Left lung (tissue), 10 donors: Measurements from ENCODE around the gene UNC13A. TPM values are rescaled to one million over a fixed set of nuclear protein-coding genes. Genes with fewer than 3 reads are reported as not detected.
"Not testable (repeated sequence)": the region's sequence is repeated elsewhere in the genome, so short reads cannot be mapped to it uniquely, and the experiment has no call there.

ENCODE experiments used
- ATAC-seq: fragments of 200-7000 bp; cut with Tn5 transposase; one replicate; pipeline ENCODE4 v1.9.1; 2020; ENCODE audit warnings: moderate library complexity
- DNase-seq, 4 donors: peaks; one replicate each; pipeline ENCODE4 v3.0.0-alpha.2; 2013 to 2020
- H3K27ac ChIP-seq, 2 donors: fragments of 200-600 bp; sonication (generic) in 1 of 2; one replicate each; pipeline versions ENCODE4 v1.5.0 to v1.8.0; 2020 to 2021
- H3K27me3 ChIP-seq, 2 donors: fragments of 200-600 bp; sonication (generic) in 1 of 2; one replicate each; pipeline versions ENCODE4 v1.5.0 to v1.8.0; 2020 to 2021
- H3K36me3 ChIP-seq, 2 donors: fragments of 200-600 bp; sonication (generic) in 1 of 2; one replicate each; pipeline versions ENCODE4 v1.5.0 to v1.8.0; 2020 to 2021
- H3K4me1 ChIP-seq, 2 donors: fragments of 200-600 bp; one replicate each; pipeline ENCODE4 v1.8.0; 2021
- H3K4me3 ChIP-seq, 2 donors: fragments of 200-600 bp; sonication (generic) in 1 of 2; one replicate each; pipeline versions ENCODE4 v1.5.0 to v1.8.0; 2020 to 2021; ENCODE audit warnings: mild to moderate bottlenecking in 1 of 2
- H3K9me3 ChIP-seq, 2 donors: fragments of 200-600 bp; sonication (generic) in 1 of 2; one replicate each; pipeline versions ENCODE4 v1.5.0 to v1.8.0; 2020 to 2021
- CTCF ChIP-seq, 2 donors: fragments of 200-600 bp; sonication (generic) in 1 of 2; IDR thresholded peaks; one replicate each; pipeline versions ENCODE4 v1.5.0 to v1.8.0; 2021; ENCODE audit warnings: antibody characterized with exemption in 2 of 2
- intact Hi-C, 2 donors: fragments of 100-400 bp; cut with DNase I; formaldehyde crosslinking; loops; one replicate each; pipeline versions ENCODE4 v1.11.2 to v1.14.2; 2022
- polyA plus RNA-seq, 6 donors: library from polyadenylated mRNA; unstranded; fragments of 120-200 nt; gene quantifications; one replicate each; pipeline ENCODE4 v1.2.1, GENCODE V29; 2013; ENCODE audit not compliant: insufficient read length in 6 of 6
- total RNA-seq, 2 donors: library from RNA; stranded (reverse); fragmentation: NEBNext Ultra II Directional; extraction: Animal tissue kit (Norgen Biotek cat#: 25700); gene quantifications; one replicate each; pipeline ENCODE4 v1.2.1, GENCODE V29; 2021
- donor health status: DM: no; HTN: yes; CAD: no.
- donor health status: DM: no; HTN: no; CAD: no.

The UNC13A gene
- total and polyA plus RNA-seq, 8 donors: 0.15 to 0.98 (median 0.56) TPM

- H3K27me3 ChIP-seq: no peaks in the 10 kb centered on the region
- no peaks in the 10 kb centered on the region for H3K9me3 ChIP-seq
- peak; percentile 95 to 100 (median 98) for DNase-seq
- H3K4me1 ChIP-seq: peaks cover 8 to 56% of the 10 kb centered on the region in 2 donors
- ATAC-seq: peak; percentile 96
- no peak for TF ChIP-seq CTCF (IDR thresholded peaks at IDR 0.05)
- H3K27ac ChIP-seq: peak within 1 kb of the TSS; percentile 78 to 91
- intact Hi-C loops: no loop called here
- peaks cover 0 to 27% of the 10 kb centered on the region in 2 donors for H3K36me3 ChIP-seq
- peak within 1 kb of the TSS; percentile 94 to 99 for H3K4me3 ChIP-seq
These were observed 132.7 kb downstream of the UNC13A start, which contains the start of gene COLGALT1 for GRCh38 chr19:17555480-17555928. COLGALT1 (plus strand) TSS chr19:17555649; CDS start chr19:17555714, 65 bp downstream.

GRCh38 chr19:17554968-17555479 is 133.1 kb downstream of the UNC13A start:
- Histone ChIP-seq H3K27ac (peak overlapping the region; percentile 78 to 91), H3K4me3 (peak overlapping the region; percentile 94 to 99), H3K4me1 (peaks cover 8 to 51% of the 10 kb centered on the region in 2 donors), H3K27me3 (no peaks in the 10 kb centered on the region), H3K36me3 (peaks cover 0 to 22% of the 10 kb centered on the region in 2 donors), H3K9me3 (no peaks in the 10 kb centered on the region)
- intact Hi-C loops: no loop called here
- DNase-seq (no peak), ATAC-seq (no peak)
- TF ChIP-seq CTCF (IDR thresholded peaks at IDR 0.05): no peak

- Histone ChIP-seq H3K4me1 (peaks cover 8 to 36% of the 10 kb centered on the region in 2 donors), H3K4me3 (no peak overlapping the region), H3K36me3 (peaks cover 0 to 7% of the 10 kb centered on the region in 2 donors), H3K27me3 (no peaks in the 10 kb centered on the region), H3K9me3 (no peaks in the 10 kb centered on the region), H3K27ac (peak overlapping the region; percentile 50 to 55)
- intact Hi-C loops: no loop called here
- peak in 3 of 4 donors; percentile 54 to 91 (median 78) for DNase-seq
- TF ChIP-seq CTCF (IDR thresholded peaks at IDR 0.05): no peak
- ATAC-seq: no peak
These were observed 134.9 kb downstream of the UNC13A start for GRCh38 chr19:17553256-17553655.

- H3K36me3 ChIP-seq, H3K4me3 ChIP-seq, intact Hi-C loops, H3K9me3 ChIP-seq, DNase-seq, ATAC-seq, H3K27me3 ChIP-seq: not testable (repeated sequence)
- H3K4me1 ChIP-seq: peaks cover 8 to 32% of the 10 kb centered on the region in 2 donors
- peak overlapping the region in 1 of 2 donors; percentile 50 for H3K27ac ChIP-seq
These were observed 135.4 kb downstream of the UNC13A start for GRCh38 chr19:17552735-17553134.

Other genes with a start within 250 kb of the UNC13A start
- not detected for gene TMEM221, start 239.7 kb downstream of the UNC13A start, total RNA-seq
- 1 to 10 TPM; 1.6 to 2.6 (median 2.0) TPM for gene TMEM221, start 239.7 kb downstream of the UNC13A start, polyA plus RNA-seq
- not detected for gene NXNL1, start 227.4 kb downstream of the UNC13A start, total RNA-seq
- under 1 TPM in 1 of 6 donors, not detected in 5; 0.28 TPM for gene NXNL1, start 227.4 kb downstream of the UNC13A start, polyA plus RNA-seq
- 10 to 100 TPM; 16.9 to 21.9 TPM for gene SLC27A1, start 217.8 kb downstream of the UNC13A start, total RNA-seq
- 10 to 100 TPM; 21.0 to 28.1 (median 26.4) TPM for gene SLC27A1, start 217.8 kb downstream of the UNC13A start, polyA plus RNA-seq
- 10 to 100 TPM; 78.2 to 85.4 TPM for gene PGLS, start 176.7 kb downstream of the UNC13A start, total RNA-seq
- 10 to 100 TPM; 58.0 to 86.5 (median 69.2) TPM for gene PGLS, start 176.7 kb downstream of the UNC13A start, polyA plus RNA-seq
- gene COLGALT1, start 132.7 kb downstream of the UNC13A start, total RNA-seq: 100 to 1,000 TPM; 107 to 170 TPM
- 10 to 100 TPM; 57.0 to 71.2 (median 62.4) TPM for gene COLGALT1, start 132.7 kb downstream of the UNC13A start, polyA plus RNA-seq
- gene MAP1S, start 31.1 kb upstream of the UNC13A start, total RNA-seq: 10 to 100 TPM; 65.1 to 82.2 TPM
- 10 to 100 TPM; 28.3 to 37.0 (median 31.5) TPM for gene MAP1S, start 31.1 kb upstream of the UNC13A start, polyA plus RNA-seq
- gene FCHO1, start 63.1 kb upstream of the UNC13A start, total RNA-seq: 10 to 100 TPM in 1 of 2 donors, 1 to 10 TPM in 1; 3.0 to 12.7 TPM
- gene FCHO1, start 63.1 kb upstream of the UNC13A start, polyA plus RNA-seq: 1 to 10 TPM in 4 of 6 donors, under 1 TPM in 2; 0.54 to 1.7 (median 1.2) TPM
- gene B3GNT3, start 106.8 kb upstream of the UNC13A start, total RNA-seq: 1 to 10 TPM; 2.1 to 5.2 TPM
- gene B3GNT3, start 106.8 kb upstream of the UNC13A start, polyA plus RNA-seq: under 1 TPM in 2 of 6 donors, not detected in 4; 0.12 to 0.13 TPM
- under 1 TPM in 1 of 2 donors, not detected in 1; 0.76 TPM for gene INSL3, start 133.2 kb upstream of the UNC13A start, total RNA-seq
- gene INSL3, start 133.2 kb upstream of the UNC13A start, polyA plus RNA-seq: under 1 TPM in 1 of 6 donors, not detected in 5; 0.21 TPM
- 10 to 100 TPM in 1 of 2 donors, 1 to 10 TPM in 1; 7.9 to 35.9 TPM for gene JAK3, start 159.6 kb upstream of the UNC13A start, total RNA-seq
- 1 to 10 TPM; 2.3 to 3.9 (median 2.8) TPM for gene JAK3, start 159.6 kb upstream of the UNC13A start, polyA plus RNA-seq
- gene RPL18A, start 171.6 kb upstream of the UNC13A start, total RNA-seq: 1,000 to 10,000 TPM; 1,438 to 1,592 TPM
- gene RPL18A, start 171.6 kb upstream of the UNC13A start, polyA plus RNA-seq: 1,000 to 10,000 TPM; 1,124 to 1,497 (median 1,287) TPM
- gene SLC5A5, start 183.6 kb upstream of the UNC13A start, total RNA-seq: under 1 TPM in 1 of 2 donors, not detected in 1; 0.55 TPM
- under 1 TPM; 0.06 to 0.13 (median 0.08) TPM for gene SLC5A5, start 183.6 kb upstream of the UNC13A start, polyA plus RNA-seq
- 10 to 100 TPM; 60.5 to 75.7 TPM for gene CCDC124, start 244.7 kb upstream of the UNC13A start, total RNA-seq
- gene CCDC124, start 244.7 kb upstream of the UNC13A start, polyA plus RNA-seq: 10 to 100 TPM; 42.0 to 63.8 (median 53.1) TPM